Measurements from ENCODE around the gene DDTL.
"Not testable (repeated sequence)": the region's sequence is repeated elsewhere in the genome, so short reads cannot be mapped to it uniquely, and the experiment has no call there.

DDTL gene

GRCh38 chr22:23997092-23997491 is 30.4 kb downstream of the DDTL start:
- no peak for TF ChIP-seq SP1 (IDR thresholded peaks at IDR 0.05)
- TF ChIP-seq FOXA1 (IDR thresholded peaks at IDR 0.05), result no peak
- no peak for TF ChIP-seq BHLHE40 (IDR thresholded peaks at IDR 0.05; ENCODE audit: borderline replicate concordance)
- no peak for TF ChIP-seq ZNF384 (IDR thresholded peaks at IDR 0.05)
- TF ChIP-seq HDGF (IDR thresholded peaks at IDR 0.05; ENCODE audit: borderline replicate concordance), result no peak
- TF ChIP-seq ELF4 (IDR thresholded peaks at IDR 0.05), result no peak
- TF ChIP-seq PKNOX1 (IDR thresholded peaks at IDR 0.05), result no peak
- no peak for TF ChIP-seq SUZ12 (IDR thresholded peaks at IDR 0.05)
- no peak for TF ChIP-seq TARDBP (IDR thresholded peaks at IDR 0.05)
- no peak for TF ChIP-seq LEF1 (IDR thresholded peaks at IDR 0.05; ENCODE audit: borderline replicate concordance)
- POLR2A ChIA-PET, result no interaction called here
- CTCF ChIA-PET, result no interaction called here
- no peak for DNase-seq (ENCODE audit: extremely low spot score)

DNA sequence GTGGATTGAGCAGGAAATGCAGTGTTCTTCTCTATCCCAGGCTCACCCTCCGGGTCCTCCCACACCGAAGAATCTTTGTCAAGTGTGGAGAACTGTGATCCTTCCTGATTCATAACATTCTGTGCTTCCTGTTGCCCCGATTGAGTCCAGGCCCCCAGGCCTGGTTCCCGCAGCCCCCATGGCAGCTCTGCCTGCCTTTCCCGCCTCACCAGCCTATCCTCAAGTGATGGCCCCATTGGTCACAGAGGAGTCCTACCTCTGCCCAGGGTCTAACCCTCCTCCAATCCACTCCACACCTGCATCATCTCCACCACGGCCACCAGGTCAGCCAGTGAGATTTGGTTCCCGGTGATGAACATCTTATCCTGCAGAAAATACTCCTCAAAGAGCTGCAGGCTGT is 33.1 kb downstream of the DDTL start:
- POLR2A ChIA-PET; CTCF ChIA-PET; DNase-seq (ENCODE audit: extremely low spot score): not testable (repeated sequence)

DNA sequence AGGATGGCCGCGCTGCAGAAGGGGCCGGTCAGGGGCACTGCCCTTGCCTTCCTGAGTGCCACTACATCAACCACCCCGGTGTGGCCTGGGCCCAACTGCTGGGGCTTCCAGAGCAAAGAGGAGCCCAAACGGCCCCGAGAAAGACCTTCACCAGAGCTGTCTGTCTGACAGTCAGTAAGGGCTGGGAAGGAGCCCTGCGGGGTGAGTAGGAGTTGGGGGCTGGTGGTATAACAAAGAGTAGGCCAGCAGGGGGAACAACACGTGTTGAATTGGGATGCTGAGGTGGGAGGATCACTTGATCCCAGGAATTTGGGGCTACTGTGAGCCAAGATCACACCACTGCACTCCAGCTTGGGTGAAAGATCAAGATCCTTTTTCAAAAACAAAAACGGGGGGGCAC is 34.6 kb downstream of the DDTL start:
- no peak for DNase-seq (ENCODE audit: extremely low spot score)
- ChIA-PET CTCF (no interaction called here), POLR2A (no interaction called here)
- TF ChIP-seq L3MBTL2 (conservative IDR thresholded peaks at IDR 0.05), result no peak
- TF ChIP-seq ARNT (IDR thresholded peaks at IDR 0.05), result no peak
- no peak for TF ChIP-seq SP1 (IDR thresholded peaks at IDR 0.05)
- TF ChIP-seq FOXM1 (IDR thresholded peaks at IDR 0.05; ENCODE audit: borderline replicate concordance), result no peak
- TF ChIP-seq ELF4 (IDR thresholded peaks at IDR 0.05), result no peak
- no peak for TF ChIP-seq HDGF (IDR thresholded peaks at IDR 0.05; ENCODE audit: borderline replicate concordance)
- no peak for TF ChIP-seq NFRKB (IDR thresholded peaks at IDR 0.05)
- no peak for TF ChIP-seq LEF1 (IDR thresholded peaks at IDR 0.05; ENCODE audit: borderline replicate concordance)
- no peak for TF ChIP-seq PKNOX1 (IDR thresholded peaks at IDR 0.05)
- no peak for TF ChIP-seq FOXK2 (IDR thresholded peaks at IDR 0.05)
- no peak for TF ChIP-seq ZNF384 (IDR thresholded peaks at IDR 0.05)
- TF ChIP-seq TARDBP (IDR thresholded peaks at IDR 0.05), result no peak
- TF ChIP-seq CTBP1 (IDR thresholded peaks at IDR 0.05; ENCODE audit: borderline replicate concordance), result no peak
- TF ChIP-seq SUZ12 (IDR thresholded peaks at IDR 0.05), result no peak

GRCh38 chr22:24002272-24002671 is 35.6 kb downstream of the DDTL start:
- TF ChIP-seq TARDBP (IDR thresholded peaks at IDR 0.05) (no peak), CTBP1 (IDR thresholded peaks at IDR 0.05; ENCODE audit: borderline replicate concordance) (no peak), PKNOX1 (IDR thresholded peaks at IDR 0.05) (no peak), LEF1 (IDR thresholded peaks at IDR 0.05; ENCODE audit: borderline replicate concordance) (no peak), HDGF (IDR thresholded peaks at IDR 0.05; ENCODE audit: borderline replicate concordance) (no peak)
- ChIA-PET CTCF (no interaction called here), POLR2A (interaction anchor here (1.2 kb wide), 1 partner anchor 9 kb away, joined by 3 read pairs; the partner anchor contains the start of gene CABIN1)
- DNase-seq (ENCODE audit: extremely low spot score), result no peak

DNA sequence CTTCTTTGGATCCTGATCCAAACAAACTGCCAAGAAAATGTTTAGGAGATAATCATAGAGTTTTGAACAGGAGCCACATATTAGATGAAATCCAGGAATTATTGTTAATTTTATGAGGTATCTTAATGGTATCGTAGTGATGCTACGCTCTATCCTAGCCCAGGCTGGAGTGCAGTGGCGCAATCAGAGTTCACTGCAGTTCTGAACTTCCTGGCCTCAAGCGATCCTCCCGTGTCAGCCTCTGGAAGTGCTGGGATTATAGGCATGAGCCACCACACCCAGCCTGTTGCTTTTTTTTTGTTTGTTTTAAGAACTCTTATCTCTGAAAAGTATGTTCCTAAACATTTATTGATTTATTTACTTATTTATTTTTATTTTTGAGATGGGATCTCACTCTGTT is 36.2 kb downstream of the DDTL start:
- ChIA-PET POLR2A (interaction anchor here (1.2 kb wide), 1 partner anchor 8 kb away, joined by 3 read pairs; the partner anchor contains the start of gene CABIN1), CTCF (interaction anchor here (0.6 kb wide), 1 partner anchor 354 kb away, joined by 7 read pairs; no protein-coding TSS in a partner anchor)
- TF ChIP-seq FOXM1 (IDR thresholded peaks at IDR 0.05; ENCODE audit: borderline replicate concordance), result no peak
- no peak for TF ChIP-seq ZNF384 (IDR thresholded peaks at IDR 0.05)
- no peak for TF ChIP-seq HDGF (IDR thresholded peaks at IDR 0.05; ENCODE audit: borderline replicate concordance)
- TF ChIP-seq SP1 (IDR thresholded peaks at IDR 0.05), result no peak
- TF ChIP-seq TARDBP (IDR thresholded peaks at IDR 0.05), result no peak
- TF ChIP-seq CTBP1 (IDR thresholded peaks at IDR 0.05; ENCODE audit: borderline replicate concordance), result no peak
- no peak for TF ChIP-seq SUZ12 (IDR thresholded peaks at IDR 0.05)
- no peak for TF ChIP-seq FOXK2 (IDR thresholded peaks at IDR 0.05)
- no peak for TF ChIP-seq ELF4 (IDR thresholded peaks at IDR 0.05)
- TF ChIP-seq ARNT (IDR thresholded peaks at IDR 0.05), result no peak
- TF ChIP-seq L3MBTL2 (conservative IDR thresholded peaks at IDR 0.05), result no peak
- TF ChIP-seq FOXA1 (IDR thresholded peaks at IDR 0.05), result no peak
- no peak for TF ChIP-seq BHLHE40 (IDR thresholded peaks at IDR 0.05; ENCODE audit: borderline replicate concordance)
- no peak for TF ChIP-seq PKNOX1 (IDR thresholded peaks at IDR 0.05)
- no peak for TF ChIP-seq NFRKB (IDR thresholded peaks at IDR 0.05)
- no peak for TF ChIP-seq LEF1 (IDR thresholded peaks at IDR 0.05; ENCODE audit: borderline replicate concordance)
- no peak for DNase-seq (ENCODE audit: extremely low spot score)

DNA sequence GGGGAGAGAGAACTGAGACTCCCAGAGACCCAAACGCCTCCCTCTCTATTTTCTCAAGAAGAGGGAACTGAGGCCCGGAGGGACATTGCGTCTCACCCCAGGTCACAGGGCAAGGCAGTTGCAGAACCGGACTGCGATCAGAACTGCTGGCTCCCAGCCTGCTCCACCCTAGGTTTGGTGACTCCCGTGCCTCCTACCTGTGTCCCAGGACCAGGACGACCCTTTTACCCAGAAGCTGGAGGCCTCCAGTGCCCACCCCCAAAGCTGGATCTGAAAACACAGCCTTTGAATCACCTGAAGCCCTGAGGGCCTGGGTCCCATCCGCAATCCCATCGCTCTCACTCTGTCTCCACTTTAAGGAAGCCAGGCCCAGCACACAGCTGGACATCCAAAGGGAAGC is 37.2 kb downstream of the DDTL start:
- POLR2A ChIA-PET, result no interaction called here
- CTCF ChIA-PET, result no interaction called here
- TF ChIP-seq PKNOX1 (IDR thresholded peaks at IDR 0.05) (no peak), FOXM1 (IDR thresholded peaks at IDR 0.05; ENCODE audit: borderline replicate concordance) (no peak), HDGF (IDR thresholded peaks at IDR 0.05; ENCODE audit: borderline replicate concordance) (no peak), ARNT (IDR thresholded peaks at IDR 0.05) (no peak), FOXK2 (IDR thresholded peaks at IDR 0.05) (no peak), LEF1 (IDR thresholded peaks at IDR 0.05; ENCODE audit: borderline replicate concordance) (no peak), ELF4 (IDR thresholded peaks at IDR 0.05) (no peak), FOXA1 (IDR thresholded peaks at IDR 0.05) (no peak), SUZ12 (IDR thresholded peaks at IDR 0.05) (no peak), L3MBTL2 (conservative IDR thresholded peaks at IDR 0.05) (no peak), SP1 (IDR thresholded peaks at IDR 0.05) (no peak), NFRKB (IDR thresholded peaks at IDR 0.05) (no peak), ZNF384 (IDR thresholded peaks at IDR 0.05) (no peak)
- DNase-seq (ENCODE audit: extremely low spot score), result no peak
